PC-9 (cell line): ENCODE data around the gene CLEC4C.

ENCODE experiments used
- CTCF ChIP-seq: fragments of 200-600 bp; sonication (generic); conservative IDR thresholded peaks from 2 replicates; pipeline ENCODE4 v1.6.1; 2017; ENCODE audit warnings: mixed run types, antibody characterized with exemption, mild to moderate bottlenecking, moderate library complexity
- EZH2 ChIP-seq: fragments of 200-600 bp; sonication (generic); IDR thresholded peaks from 2 replicates; pipeline ENCODE4 v1.8.0; 2017; ENCODE audit warnings: antibody characterized with exemption, low read depth

- no peak for TF ChIP-seq CTCF
- no peak for TF ChIP-seq EZH2
These were observed 34.2 kb downstream of the CLEC4C start for GRCh38 chr12:7712841-7713442.
